Endothelial cell of umbilical vein (primary cell): ENCODE results near the gene GPRIN2. TPM values are rescaled to one million over a fixed set of nuclear protein-coding genes. Genes with fewer than 3 reads are reported as not detected.

Experiments used
- BruUV-seq: library from RNA; stranded (reverse); fragments of 400-500 nt; replicated peaks from 2 replicates; lab custom pipeline; 2021; lab: Mats Ljungman, UMichigan
- CTCF ChIA-PET: fragments of 300-600, 350-600 bp; sonication (Branson Sonifier 250); formaldehyde crosslinking; loops from one replicate; lab custom pipeline; 2021; ENCODE audit warnings: antibody characterized with exemption, inconsistent platforms; lab: Charles Lee
- POLR2A ChIA-PET: fragments of 300-600, 350-600 bp; sonication (Branson Sonifier 250); formaldehyde crosslinking; loops from one replicate; lab custom pipeline; 2021; ENCODE audit warnings: antibody characterized with exemption, inconsistent platforms; lab: Charles Lee
- DNase-seq: peaks from one replicate; pipeline ENCODE4 v3.0.0-alpha.2; 2011; ENCODE audit warnings: low read depth, low spot score
- FAIRE-seq: peaks from 2 replicates; lab custom pipeline; 2011; peaks lifted over from hg19 to GRCh38; lab: Jason Lieb, UNC
- H2AFZ ChIP-seq: 2 replicates; pipeline ENCODE4 v1.6.0; 2012; ENCODE audit warnings: low read depth, low read length, control low read depth, inconsistent platforms
- H3K27ac ChIP-seq: 2 replicates; pipeline ENCODE4 v1.5.1; 2011; ENCODE audit warnings: low read depth, mild to moderate bottlenecking, control low read depth, low read length, moderate library complexity; ENCODE audit not compliant: insufficient read depth
- H3K27me3 ChIP-seq, 2 experiments: 2 replicates each; pipeline versions ENCODE4 v1.6.0 to v1.6.1; 2011; ENCODE audit warnings: low read length in 2 of 2, mixed read lengths in 1 of 2; ENCODE audit not compliant: control insufficient read depth in 2 of 2, insufficient read depth in 2 of 2
- H3K36me3 ChIP-seq, 2 experiments: 2 replicates in 1 of 2; 3 replicates in 1 of 2; pipeline ENCODE4 v1.5.1; 2011; ENCODE audit warnings: low read length in 2 of 2, mild to moderate bottlenecking in 1 of 2, moderate library complexity in 1 of 2; ENCODE audit not compliant: control insufficient read depth in 2 of 2, insufficient read depth in 2 of 2; ENCODE audit errors: extremely low read depth in 1 of 2
- H3K4me1 ChIP-seq: 3 replicates; pipeline ENCODE4 v1.5.1; 2011; ENCODE audit warnings: mild to moderate bottlenecking, low read length; ENCODE audit not compliant: control insufficient read depth, insufficient read depth; ENCODE audit errors: extremely low read depth
- H3K4me2 ChIP-seq: 2 replicates; pipeline ENCODE4 v1.6.1; 2011; ENCODE audit warnings: low read length, control low read depth, mixed read lengths; ENCODE audit not compliant: insufficient read depth
- H3K4me3 ChIP-seq, 3 experiments: fragments of 200-600 bp in 1 of 3; sonication (generic), shearing (Covaris generic) in 1 of 3; replicated peaks in 1 of 3; 2 replicates each; pipeline ENCODE4 v1.5.1; 2011 to 2016; ENCODE audit warnings: control low read depth in 3 of 3, low read length in 3 of 3, mild to moderate bottlenecking in 2 of 3, inconsistent platforms in 1 of 3, low read depth in 1 of 3, moderate library complexity in 1 of 3; ENCODE audit not compliant: insufficient read depth in 1 of 3
- H3K79me2 ChIP-seq: 2 replicates; pipeline ENCODE4 v1.6.0; 2012; ENCODE audit warnings: low read length, inconsistent platforms; ENCODE audit not compliant: control insufficient read depth, insufficient read depth
- H3K9ac ChIP-seq: replicated peaks from 2 replicates; pipeline ENCODE3; 2011; ENCODE audit warnings: low read length, control low read depth; ENCODE audit not compliant: insufficient read depth; ENCODE audit errors: extremely low read depth
- H3K9me1 ChIP-seq: replicated peaks from 3 replicates; pipeline ENCODE4 v1.6.0; 2011; ENCODE audit warnings: mild to moderate bottlenecking, low read length; ENCODE audit not compliant: control insufficient read depth, insufficient read depth; ENCODE audit errors: extremely low read depth
- H3K9me3 ChIP-seq: replicated peaks from 2 replicates; pipeline ENCODE4 v1.5.1; 2012; ENCODE audit warnings: low read length, inconsistent platforms; ENCODE audit not compliant: control insufficient read depth, insufficient read depth
- H4K20me1 ChIP-seq: replicated peaks from 2 replicates; pipeline ENCODE3; 2011; ENCODE audit warnings: mild to moderate bottlenecking, low read length; ENCODE audit not compliant: control insufficient read depth, insufficient read depth; ENCODE audit errors: extremely low read depth
- EZH2 ChIP-seq: IDR thresholded peaks from 2 replicates; pipeline ENCODE4 v1.6.1; 2012; ENCODE audit warnings: borderline replicate concordance, low read depth, mild to moderate bottlenecking, moderate library complexity, low read length, inconsistent platforms; ENCODE audit not compliant: severe bottlenecking
- FOS ChIP-seq: IDR thresholded peaks from 2 replicates; pipeline ENCODE4 v1.6.1; 2011; ENCODE audit warnings: mild to moderate bottlenecking, low read length, moderate library complexity, borderline replicate concordance; ENCODE audit not compliant: insufficient read depth
- GATA2 ChIP-seq: IDR thresholded peaks from 2 replicates; pipeline ENCODE4 v1.7.0; 2011; ENCODE audit warnings: low read depth, mild to moderate bottlenecking, moderate library complexity, mixed read lengths, low read length; ENCODE audit not compliant: insufficient read length, insufficient read depth
- POLR2AphosphoS5 ChIP-seq: IDR thresholded peaks from 2 replicates; pipeline ENCODE4 v1.6.1; 2012; ENCODE audit warnings: low read depth, mild to moderate bottlenecking, control low read depth, low read length, moderate library complexity; ENCODE audit not compliant: insufficient read depth
- dilution Hi-C: fragments of 300-500 bp; cut with MboI; formaldehyde crosslinking; loops from one replicate; pipeline ENCODE4 v1.15.0; 2019; ENCODE audit warnings: low sequenced_read_pairs; ENCODE audit not compliant: extremely low pct_ligation_motif_present
- intact Hi-C: fragments of 100-400 bp; cut with micrococcal nuclease; formaldehyde crosslinking; loops from one replicate; pipeline ENCODE4 v1.10.0; 2022
- polyA plus RNA-seq, 4 experiments: library from polyadenylated mRNA; depleted of rRNA in 3 of 4; stranded (reverse) in 3 of 4; unstranded in 1 of 4; fragments of >200 nt; gene quantifications; 2 replicates each; pipeline versions ENCODE4 v1.2.1 to v1.2.3, GENCODE V29; 2011 to 2012; ENCODE audit warnings: missing spikeins in 1 of 4
- total RNA-seq: library from RNA; stranded (reverse); gene quantifications from 2 replicates; pipeline ENCODE4 v1.2.3, GENCODE V29; 2021

Gene GPRIN2
- total and polyA plus RNA-seq, 2 donors (not counting 3 experiments of a cell fraction or from before 2014, with no cell fraction given), result not detected

DNA sequence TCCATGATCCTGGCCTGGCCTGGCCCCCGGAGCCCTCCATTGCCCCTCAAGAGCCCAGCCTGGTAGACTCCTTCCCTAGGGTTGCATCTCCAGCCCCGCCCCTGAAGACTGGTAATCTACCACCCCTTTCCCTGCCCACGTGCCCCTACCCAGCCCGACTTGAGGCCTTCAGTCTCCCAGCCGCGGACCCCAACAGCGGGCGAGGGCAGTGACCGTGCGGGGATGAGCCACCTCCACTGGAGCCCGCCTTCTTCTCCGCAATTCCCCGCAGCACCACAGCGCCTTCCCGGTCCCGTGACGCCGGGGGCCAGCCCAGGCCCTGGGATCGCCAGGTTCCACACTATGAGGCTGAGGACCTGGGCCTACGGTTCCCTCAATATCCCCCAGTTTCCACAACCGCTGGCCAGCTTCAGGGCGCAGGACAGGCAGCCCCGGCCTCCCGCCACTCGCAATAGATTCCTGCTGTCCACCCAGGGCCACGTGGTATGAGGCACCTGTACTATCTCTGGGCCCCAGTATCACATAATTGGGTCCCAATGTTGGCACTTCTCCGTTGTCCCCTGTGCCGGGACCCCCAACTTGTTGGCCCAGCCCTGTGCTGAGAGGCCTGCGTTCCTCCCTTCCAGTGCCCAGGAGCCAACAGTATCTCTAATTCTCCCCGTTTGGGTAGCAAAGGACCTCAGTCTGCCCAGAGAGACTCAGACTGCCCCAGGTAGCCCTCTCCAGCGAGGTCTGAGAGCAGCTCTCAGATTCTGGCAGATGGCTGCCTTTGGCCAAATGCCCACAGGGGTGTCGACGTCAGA is 1.1 kb upstream of the GPRIN2 start:
- DNase-seq (no peak), FAIRE-seq (no peak)
- H3K27ac ChIP-seq, result no peak overlapping the region
- TF ChIP-seq FOS, result no peak
- no peak for TF ChIP-seq GATA2
- H3K4me2 ChIP-seq, result no peak overlapping the region
- H3K4me3 ChIP-seq, result no peak overlapping the region
- ChIA-PET POLR2A (no interaction called here), CTCF (interaction anchor here (1.4 kb wide), 2 partner anchors 13 to 17 kb away, joined by 3 to 4 read pairs; no protein-coding TSS in a partner anchor)
- H3K9me1 ChIP-seq, result no peaks in the 10 kb centered on the region
- no peaks in the 10 kb centered on the region for H3K4me1 ChIP-seq
- H3K36me3 ChIP-seq, result no peaks in the 10 kb centered on the region
- H2AFZ ChIP-seq, result no peak overlapping the region
- no peaks in the 10 kb centered on the region for H3K9me3 ChIP-seq
- no peaks in the 10 kb centered on the region for H3K79me2 ChIP-seq
- dilution Hi-C loops (no loop called here), intact Hi-C loops (loop anchor here (1.0 kb wide), 1 partner anchor 11 kb away; no protein-coding TSS in a partner anchor)
- BruUV-seq, result no TSS peak
- peaks cover 22 to 35% of the 10 kb centered on the region in 2 experiments for H3K27me3 ChIP-seq
- H3K9ac ChIP-seq, result no peak overlapping the region
- H4K20me1 ChIP-seq, result no peaks in the 10 kb centered on the region

DNA sequence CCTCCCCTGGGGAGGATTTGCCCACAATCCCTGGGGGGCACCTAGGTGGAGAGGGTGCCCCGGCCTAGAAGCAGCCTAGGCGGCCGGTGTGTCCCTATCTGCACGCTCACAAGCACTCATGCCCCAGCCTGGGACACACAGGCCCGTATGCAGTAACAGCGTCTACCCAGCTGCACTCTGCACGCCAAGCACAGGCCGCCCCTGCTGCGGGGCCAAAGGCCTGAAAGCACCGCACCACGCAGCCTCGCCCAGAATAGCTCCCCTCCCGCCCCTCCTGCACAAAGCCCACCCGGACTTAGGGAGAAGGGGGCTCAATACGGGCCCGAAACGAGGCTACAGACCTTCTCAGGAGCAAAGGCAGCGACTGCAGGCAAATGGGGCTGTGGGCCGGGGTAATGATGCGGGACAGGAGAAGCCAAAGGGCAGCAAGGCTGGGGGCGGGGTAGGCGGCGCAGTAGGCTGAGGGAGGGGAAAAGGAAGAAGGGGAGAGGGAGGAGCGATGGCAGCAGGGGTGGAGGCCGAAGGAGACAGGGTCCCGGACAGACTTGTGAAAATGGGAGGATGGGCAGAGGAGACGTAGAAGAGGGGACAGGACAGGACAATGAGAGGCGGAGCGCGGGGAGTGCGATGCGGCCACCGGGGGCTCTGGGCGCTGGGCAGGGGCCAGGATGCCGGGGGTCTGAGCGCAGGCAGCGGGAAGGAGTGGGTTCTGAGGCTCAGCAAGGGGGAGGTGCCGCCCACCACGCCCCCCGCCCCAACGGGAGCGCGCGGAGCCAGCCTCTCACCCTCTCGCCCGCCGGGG is 544 bp downstream of the GPRIN2 start:
- H4K20me1 ChIP-seq, result no peaks in the 10 kb centered on the region
- FAIRE-seq (no peak), DNase-seq (no peak)
- H3K79me2 ChIP-seq, result no peaks in the 10 kb centered on the region
- CTCF ChIA-PET, result no interaction called here
- H3K27ac ChIP-seq, result no peak overlapping the region
- no peaks in the 10 kb centered on the region for H3K9me3 ChIP-seq
- H3K9me1 ChIP-seq, result no peaks in the 10 kb centered on the region
- H3K9ac ChIP-seq, result no peak overlapping the region
- no peaks in the 10 kb centered on the region for H3K4me1 ChIP-seq
- H3K27me3 ChIP-seq, result peaks cover 22 to 31% of the 10 kb centered on the region in 2 experiments
- dilution Hi-C loops (no loop called here), intact Hi-C loops (no loop called here)
- POLR2A ChIA-PET, result no interaction called here
- TF ChIP-seq EZH2 (peak; percentile 82), POLR2AphosphoS5 (no peak)
- no peak overlapping the region for H2AFZ ChIP-seq
- no TSS peak for BruUV-seq
- no peaks in the 10 kb centered on the region for H3K36me3 ChIP-seq
- no peak overlapping the region for H3K4me2 ChIP-seq
- H3K4me3 ChIP-seq, result no peak overlapping the region
